CD14-positive monocyte (primary cell): Measurements from ENCODE around the gene FBXO7. TPM values are rescaled to one million over a fixed set of nuclear protein-coding genes. Genes with fewer than 3 reads are reported as not detected.
A peak's percentile ranks its signal among the peaks of the same experiment; 100 is the strongest.

ENCODE experiments used
- DNase-seq, 3 donors: peaks; one replicate each; pipeline ENCODE4 v3.0.0-alpha.2; 2011 to 2022
- H2AFZ ChIP-seq: 2 replicates; pipeline ENCODE4 v1.6.0; 2012; ENCODE audit warnings: mild to moderate bottlenecking, low read depth, low read length, inconsistent platforms; ENCODE audit not compliant: insufficient read depth, poor library complexity, severe bottlenecking
- H3K27ac ChIP-seq, 2 donors: 1 replicate in 1 of 2; 2 replicates in 1 of 2; pipeline ENCODE4 v1.5.1; 2012 to 2013; ENCODE audit warnings: low read length in 2 of 2, control low read depth in 1 of 2, inconsistent platforms in 1 of 2, low read depth in 1 of 2, mild to moderate bottlenecking in 1 of 2
- H3K27me3 ChIP-seq, 2 donors: one replicate each; pipeline versions ENCODE4 v1.6.0 to v1.6.1; 2011 to 2013; ENCODE audit warnings: low read length in 2 of 2; ENCODE audit not compliant: control insufficient read depth in 2 of 2, insufficient read depth in 2 of 2
- H3K36me3 ChIP-seq, 2 donors: replicated peaks in 1 of 2; 1 replicate in 1 of 2; 2 replicates in 1 of 2; pipeline versions ENCODE4 v1.5.1 to v1.6.1; 2012 to 2013; ENCODE audit warnings: low read length in 2 of 2, control low read depth in 1 of 2, inconsistent platforms in 1 of 2, mild to moderate bottlenecking in 1 of 2; ENCODE audit not compliant: insufficient read depth in 2 of 2, control insufficient read depth in 1 of 2
- H3K4me1 ChIP-seq, 2 donors: 1 replicate in 1 of 2; 2 replicates in 1 of 2; pipeline versions ENCODE4 v1.5.1 to v1.6.1; 2012 to 2013; ENCODE audit warnings: low read length in 2 of 2, control low read depth in 1 of 2, inconsistent platforms in 1 of 2, mild to moderate bottlenecking in 1 of 2, moderate library complexity in 1 of 2; ENCODE audit not compliant: insufficient read depth in 2 of 2, control insufficient read depth in 1 of 2
- H3K4me2 ChIP-seq: replicated peaks from 2 replicates; pipeline ENCODE3; 2012; ENCODE audit warnings: low read length, moderate library complexity, mild to moderate bottlenecking; ENCODE audit not compliant: poor library complexity, severe bottlenecking; ENCODE audit errors: extremely low read depth
- H3K4me3 ChIP-seq, 3 experiments: fragments of 200-600 bp in 1 of 3; sonication (generic) in 1 of 3; replicated peaks in 1 of 3; 1 replicate in 2 of 3; 2 replicates in 1 of 3; pipeline ENCODE4 v1.5.1; 2011 to 2013; ENCODE audit warnings: low read length in 3 of 3, mild to moderate bottlenecking in 3 of 3, control low read depth in 2 of 3, low read depth in 2 of 3, inconsistent platforms in 1 of 3, moderate library complexity in 1 of 3
- H3K79me2 ChIP-seq: 2 replicates; pipeline ENCODE4 v1.6.0; 2012; ENCODE audit warnings: mild to moderate bottlenecking, control low read depth, inconsistent platforms, low read length, moderate library complexity; ENCODE audit not compliant: insufficient read depth
- H3K9ac ChIP-seq: 2 replicates; pipeline ENCODE4 v1.6.0; 2017; ENCODE audit warnings: low read length, mild to moderate bottlenecking; ENCODE audit not compliant: insufficient read depth, poor library complexity, severe bottlenecking
- H3K9me3 ChIP-seq, 2 donors: replicated peaks in 1 of 2; 1 replicate in 1 of 2; 2 replicates in 1 of 2; pipeline versions ENCODE4 v1.5.1 to v1.6.1; 2012 to 2013; ENCODE audit warnings: low read length in 2 of 2, control low read depth in 1 of 2; ENCODE audit not compliant: control insufficient read depth in 1 of 2, insufficient read depth in 1 of 2
- H4K20me1 ChIP-seq: 2 replicates; pipeline ENCODE4 v1.6.0; 2012; ENCODE audit warnings: mild to moderate bottlenecking, low read length, control low read depth, moderate library complexity; ENCODE audit not compliant: insufficient read depth
- H3K27ac Mint-ChIP-seq, 7 donors: one replicate each; pipeline ENCODE4 v1.8.0; 2020; ENCODE audit warnings: mild to moderate bottlenecking in 7 of 7, mixed read lengths in 7 of 7, moderate library complexity in 6 of 7, inconsistent platforms in 2 of 7
- H3K27me3 Mint-ChIP-seq, 3 donors: one replicate each; pipeline ENCODE4 v1.8.0; 2021 to 2022; ENCODE audit warnings: low read depth in 3 of 3, mild to moderate bottlenecking in 3 of 3, mixed read lengths in 3 of 3, moderate library complexity in 3 of 3, inconsistent platforms in 1 of 3
- H3K36me3 Mint-ChIP-seq, 2 donors: one replicate each; pipeline ENCODE4 v1.8.0; 2020; ENCODE audit warnings: mixed read lengths in 2 of 2, inconsistent platforms in 1 of 2, mild to moderate bottlenecking in 1 of 2
- H3K4me1 Mint-ChIP-seq: one replicate; pipeline ENCODE4 v1.8.0; 2020; ENCODE audit warnings: mild to moderate bottlenecking, mixed read lengths
- H3K4me3 Mint-ChIP-seq, 2 donors: one replicate each; pipeline ENCODE4 v1.8.0; 2020; ENCODE audit warnings: mild to moderate bottlenecking in 2 of 2, mixed read lengths in 2 of 2, moderate library complexity in 1 of 2
- H3K9me3 Mint-ChIP-seq, 7 donors: one replicate each; pipeline ENCODE4 v1.8.0; 2020 to 2022; ENCODE audit warnings: mixed read lengths in 7 of 7, mild to moderate bottlenecking in 6 of 7, moderate library complexity in 6 of 7, inconsistent platforms in 2 of 7
- WGBS: methylation state at CpG from one replicate; pipeline ENCODE4 v1.1.5; 2013; ENCODE audit warnings: missing lambda C conversion rate; ENCODE audit not compliant: insufficient coverage; 5-methylcytosine and 5-hydroxymethylcytosine counted together
- intact Hi-C, 2 donors: fragments of 100-400 bp; cut with micrococcal nuclease; formaldehyde crosslinking; loops; one replicate each; pipeline versions ENCODE4 v1.15.0 to v1.15.1; 2023
- polyA plus RNA-seq, 3 donors: library from polyadenylated mRNA; depleted of rRNA in 1 of 3; unstranded in 2 of 3; stranded (reverse) in 1 of 3; fragments of 300-500 nt in 2 of 3; fragments of >200 nt in 1 of 3; fragmentation: Illumina TruSeq in 2 of 3; gene quantifications; 1 replicate in 2 of 3; 2 replicates in 1 of 3; pipeline ENCODE4 v1.2.3, GENCODE V29; 2012 to 2021
- TF ChIP-seq, protein P1 (sequence below): fragments of 200-600 bp; IDR thresholded peaks from one replicate; pipeline ENCODE4 v1.8.0; 2022; ENCODE audit warnings: antibody characterized with exemption, mild to moderate bottlenecking

Gene FBXO7
- polyA plus RNA-seq, 3 donors = 56.7 to 116 (median 103) TPM

DNA sequence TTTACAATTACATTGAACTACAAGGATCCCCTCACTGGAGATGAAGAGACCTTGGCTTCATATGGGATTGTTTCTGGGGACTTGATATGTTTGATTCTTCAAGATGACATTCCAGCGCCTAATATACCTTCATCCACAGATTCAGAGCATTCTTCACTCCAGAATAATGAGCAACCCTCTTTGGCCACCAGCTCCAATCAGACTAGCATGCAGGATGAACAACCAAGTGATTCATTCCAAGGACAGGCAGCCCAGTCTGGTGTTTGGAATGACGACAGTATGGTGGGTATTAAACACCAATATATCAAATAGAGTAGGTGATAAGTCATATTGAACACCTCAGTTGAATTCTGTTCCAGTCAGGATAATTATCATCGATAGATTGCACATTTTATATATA, 4.4 kb downstream of the FBXO7 start:
- no CpG with 5 or more reads among the region's 3 CpGs for WGBS
- Histone ChIP-seq H3K9ac (no peak overlapping the region), H3K9me3 (no peaks in the 10 kb centered on the region), H3K4me3 (no peak overlapping the region), H3K36me3 (peaks cover 12 to 47% of the 10 kb centered on the region in 2 donors), H2AFZ (no peak overlapping the region), H3K4me2 (no peak overlapping the region), H3K27ac (peak overlapping the region in 1 of 2 donors; percentile 35), H3K79me2 (peaks cover 100% of the 10 kb centered on the region), H4K20me1 (peaks cover 77% of the 10 kb centered on the region), H3K4me1 (peaks cover 15 to 28% of the 10 kb centered on the region in 2 donors), H3K27me3 (no peaks in the 10 kb centered on the region)
- Mint-ChIP-seq H3K4me1 (peaks cover 20% of the 10 kb centered on the region), H3K36me3 (peaks cover 13 to 21% of the 10 kb centered on the region in 2 donors), H3K9me3 (no peaks in the 10 kb centered on the region), H3K27ac (no peak overlapping the region), H3K27me3 (no peaks in the 10 kb centered on the region), H3K4me3 (no peak overlapping the region)
- no peak for DNase-seq
- intact Hi-C loops = loop anchor here (10.0 kb wide), 2 partner anchors 64 to 1504 kb away; partner anchors contain the start of gene RTCB (in 1 of the 2)
- TF ChIP-seq, protein P1, sequence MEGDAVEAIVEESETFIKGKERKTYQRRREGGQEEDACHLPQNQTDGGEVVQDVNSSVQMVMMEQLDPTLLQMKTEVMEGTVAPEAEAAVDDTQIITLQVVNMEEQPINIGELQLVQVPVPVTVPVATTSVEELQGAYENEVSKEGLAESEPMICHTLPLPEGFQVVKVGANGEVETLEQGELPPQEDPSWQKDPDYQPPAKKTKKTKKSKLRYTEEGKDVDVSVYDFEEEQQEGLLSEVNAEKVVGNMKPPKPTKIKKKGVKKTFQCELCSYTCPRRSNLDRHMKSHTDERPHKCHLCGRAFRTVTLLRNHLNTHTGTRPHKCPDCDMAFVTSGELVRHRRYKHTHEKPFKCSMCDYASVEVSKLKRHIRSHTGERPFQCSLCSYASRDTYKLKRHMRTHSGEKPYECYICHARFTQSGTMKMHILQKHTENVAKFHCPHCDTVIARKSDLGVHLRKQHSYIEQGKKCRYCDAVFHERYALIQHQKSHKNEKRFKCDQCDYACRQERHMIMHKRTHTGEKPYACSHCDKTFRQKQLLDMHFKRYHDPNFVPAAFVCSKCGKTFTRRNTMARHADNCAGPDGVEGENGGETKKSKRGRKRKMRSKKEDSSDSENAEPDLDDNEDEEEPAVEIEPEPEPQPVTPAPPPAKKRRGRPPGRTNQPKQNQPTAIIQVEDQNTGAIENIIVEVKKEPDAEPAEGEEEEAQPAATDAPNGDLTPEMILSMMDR = no peak

DNA sequence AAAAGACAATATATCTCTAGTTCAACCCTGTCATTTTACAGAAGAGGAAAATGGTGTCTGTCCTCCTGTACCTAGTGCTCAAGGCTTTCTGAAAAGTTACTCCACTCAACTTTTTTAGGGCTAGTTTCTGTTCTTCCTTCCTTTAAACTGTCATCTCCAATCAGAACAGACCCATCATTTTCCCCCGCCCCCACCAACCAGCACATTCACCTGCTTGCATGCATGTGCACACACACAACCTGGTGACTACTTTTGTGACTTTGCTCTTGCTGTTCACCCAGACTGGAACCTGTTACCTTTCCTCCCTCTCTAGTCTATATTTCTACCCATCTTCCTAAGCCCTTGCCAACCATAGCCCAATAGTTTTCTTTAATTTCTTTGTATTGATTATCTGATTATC, 5.6 kb downstream of the FBXO7 start:
- TF ChIP-seq, protein P1 = no peak
- peak overlapping the region in 1 of 2 donors; percentile 5 for H3K27ac ChIP-seq
- 67% methylated on average over 1 of the region's 1 CpG for WGBS

More for the DNA sequence above, 5.6 kb downstream of the FBXO7 start:
- peaks cover 90% of the 10 kb centered on the region for H4K20me1 ChIP-seq
- H3K79me2 ChIP-seq = peaks cover 98% of the 10 kb centered on the region
- peaks cover 13 to 24% of the 10 kb centered on the region in 2 donors for H3K4me1 ChIP-seq
- no peaks in the 10 kb centered on the region for H3K9me3 ChIP-seq
- no peak for DNase-seq
- no peaks in the 10 kb centered on the region for H3K27me3 Mint-ChIP-seq
- H3K27ac Mint-ChIP-seq = peak overlapping the region in 2 of 7 donors; percentile 64 to 82
- H3K4me3 Mint-ChIP-seq = no peak overlapping the region
- no peaks in the 10 kb centered on the region for H3K27me3 ChIP-seq
- no peak overlapping the region for H3K9ac ChIP-seq
- H3K4me3 ChIP-seq = no peak overlapping the region
- intact Hi-C loops = no loop called here
- H3K36me3 Mint-ChIP-seq = peaks cover 18 to 21% of the 10 kb centered on the region in 2 donors
- peaks cover 24 to 60% of the 10 kb centered on the region in 2 donors for H3K36me3 ChIP-seq
- peaks cover 20% of the 10 kb centered on the region for H3K4me1 Mint-ChIP-seq
- no peak overlapping the region for H2AFZ ChIP-seq
- no peak overlapping the region for H3K4me2 ChIP-seq
- no peaks in the 10 kb centered on the region for H3K9me3 Mint-ChIP-seq
